ENCODE data around the gene SLC12A7. TPM values are rescaled to one million over a fixed set of nuclear protein-coding genes. Genes with fewer than 3 reads are reported as not detected.

The SLC12A7 gene
- total RNA-seq, 5 donors from 2014 or later (not counting 1 experiment from before 2014, with no cell fraction given): 33.7 to 97.4 (median 41.2) TPM

DNA sequence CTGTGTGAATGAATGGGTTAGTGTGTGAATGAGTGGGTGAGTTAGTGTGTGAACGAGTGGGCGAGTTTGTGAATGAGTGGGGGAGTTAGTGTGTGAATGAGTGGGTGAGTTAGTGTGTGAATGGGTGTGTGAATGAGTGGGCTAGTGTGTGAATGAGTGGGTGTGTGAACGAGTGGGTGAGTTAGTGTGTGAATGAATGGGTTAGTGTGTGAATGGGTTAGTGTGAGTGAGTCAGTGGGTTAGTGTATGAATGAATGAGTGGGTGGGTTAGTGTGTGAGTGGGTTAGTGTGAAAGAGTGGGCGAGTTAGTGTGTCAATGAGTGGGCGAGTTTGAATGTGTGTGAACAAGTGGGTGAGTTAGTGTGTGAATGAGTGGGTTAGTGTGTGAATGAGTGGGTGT is 67.7 kb downstream of the SLC12A7 start:
- ChIA-PET POLR2A (no interaction called here), CTCF (no interaction called here)
- no peaks in the 10 kb centered on the region for H3K36me3 Mint-ChIP-seq
- H3K36me3 ChIP-seq (ENCODE audit: control insufficient read depth in 2 of 2, extremely low read depth in 1 of 2, insufficient read depth in 1 of 2, low read length in 1 of 2): no peaks in the 10 kb centered on the region
- peaks cover 0 to 71% (median 5%) of the 10 kb centered on the region in 3 donors for H3K9me3 Mint-ChIP-seq
- peaks cover 0 to 6% (median 0%) of the 10 kb centered on the region in 3 donors for H3K4me1 Mint-ChIP-seq
- ATAC-seq (replicated peaks in 1 of 4) (no peak), DNase-seq (no peak)
- no peak overlapping the region for H3K4me3 ChIP-seq (ENCODE audit: control insufficient read depth in 1 of 2, extremely low read depth in 1 of 2, low read length in 1 of 2)
- no peak overlapping the region for H3K4me3 Mint-ChIP-seq
- 71% methylated on average over 5 of the region's 5 CpGs for WGBS (ENCODE audit: insufficient coverage)
- H3K27ac ChIP-seq (ENCODE audit: low read length): no peak overlapping the region
- H3K4me1 ChIP-seq (ENCODE audit: control insufficient read depth in 1 of 2, extremely low read depth in 1 of 2, insufficient read depth in 2 of 2, low read length in 2 of 2): no peaks in the 10 kb centered on the region
- H3K27me3 ChIP-seq (replicated peaks in 1 of 2; ENCODE audit: control insufficient read depth in 2 of 2, extremely low read depth in 1 of 2, insufficient read depth in 2 of 2, low read length in 1 of 2): no peaks in the 10 kb centered on the region
- H3K27me3 Mint-ChIP-seq: no peaks in the 10 kb centered on the region
- H3K27ac Mint-ChIP-seq: no peak overlapping the region
- H3K9me3 ChIP-seq: no peaks in the 10 kb centered on the region

GRCh38 chr5:1043327-1043726 is 68.5 kb downstream of the SLC12A7 start:
- no peak overlapping the region for H3K27ac ChIP-seq (ENCODE audit: low read length)
- Mint-ChIP-seq H3K4me1 (peaks cover 0 to 6% (median 0%) of the 10 kb centered on the region in 3 donors), H3K36me3 (no peaks in the 10 kb centered on the region), H3K27me3 (no peaks in the 10 kb centered on the region), H3K27ac (no peak overlapping the region), H3K9me3 (peaks cover 0 to 71% (median 5%) of the 10 kb centered on the region in 3 donors), H3K4me3 (no peak overlapping the region)
- H3K27me3 ChIP-seq (replicated peaks in 1 of 2; ENCODE audit: control insufficient read depth in 2 of 2, extremely low read depth in 1 of 2, insufficient read depth in 2 of 2, low read length in 1 of 2): peaks cover 0 to 3% of the 10 kb centered on the region in 2 experiments
- no peaks in the 10 kb centered on the region for H3K36me3 ChIP-seq (ENCODE audit: control insufficient read depth in 2 of 2, extremely low read depth in 1 of 2, insufficient read depth in 1 of 2, low read length in 1 of 2)
- DNase-seq: no peak
- no peak overlapping the region for H3K4me3 ChIP-seq (ENCODE audit: control insufficient read depth in 1 of 2, extremely low read depth in 1 of 2, low read length in 1 of 2)
- no peak for ATAC-seq (replicated peaks in 1 of 4)
- POLR2A ChIA-PET: no interaction called here
- no peaks in the 10 kb centered on the region for H3K9me3 ChIP-seq
- CTCF ChIA-PET: no interaction called here
- H3K4me1 ChIP-seq (ENCODE audit: control insufficient read depth in 1 of 2, extremely low read depth in 1 of 2, insufficient read depth in 2 of 2, low read length in 2 of 2): no peaks in the 10 kb centered on the region
- WGBS (ENCODE audit: insufficient coverage): 76% methylated on average over 7 of the region's 7 CpGs

- no peaks in the 10 kb centered on the region for H3K36me3 Mint-ChIP-seq
- H3K4me1 Mint-ChIP-seq: peaks cover 0 to 6% (median 0%) of the 10 kb centered on the region in 3 donors
- Histone ChIP-seq H3K4me3 (ENCODE audit: control insufficient read depth in 1 of 2, extremely low read depth in 1 of 2, low read length in 1 of 2) (no peak overlapping the region), H3K27ac (ENCODE audit: low read length) (no peak overlapping the region), H3K4me1 (ENCODE audit: control insufficient read depth in 1 of 2, extremely low read depth in 1 of 2, insufficient read depth in 2 of 2, low read length in 2 of 2) (no peaks in the 10 kb centered on the region), H3K27me3 (replicated peaks in 1 of 2; ENCODE audit: control insufficient read depth in 2 of 2, extremely low read depth in 1 of 2, insufficient read depth in 2 of 2, low read length in 1 of 2) (peaks cover 0 to 5% of the 10 kb centered on the region in 2 experiments), H3K36me3 (ENCODE audit: control insufficient read depth in 2 of 2, extremely low read depth in 1 of 2, insufficient read depth in 1 of 2, low read length in 1 of 2) (no peaks in the 10 kb centered on the region), H3K9me3 (no peaks in the 10 kb centered on the region)
- no peaks in the 10 kb centered on the region for H3K27me3 Mint-ChIP-seq
- ChIA-PET CTCF (no interaction called here), POLR2A (no interaction called here)
- DNase-seq (no peak), ATAC-seq (replicated peaks in 1 of 4) (no peak)
- H3K9me3 Mint-ChIP-seq: peaks cover 0 to 68% (median 5%) of the 10 kb centered on the region in 3 donors
- no peak overlapping the region for H3K27ac Mint-ChIP-seq
- no peak overlapping the region for H3K4me3 Mint-ChIP-seq
- 85% methylated on average over 7 of the region's 7 CpGs for WGBS (ENCODE audit: insufficient coverage)
Observed at GRCh38 chr5:1042626-1043025, 69.2 kb downstream of the SLC12A7 start.

- DNase-seq: no peak
- Histone ChIP-seq H3K27ac (ENCODE audit: low read length) (no peak overlapping the region), H3K4me3 (ENCODE audit: control insufficient read depth in 1 of 2, extremely low read depth in 1 of 2, low read length in 1 of 2) (no peak overlapping the region), H3K27me3 (replicated peaks in 1 of 2; ENCODE audit: control insufficient read depth in 2 of 2, extremely low read depth in 1 of 2, insufficient read depth in 2 of 2, low read length in 1 of 2) (peaks cover 0 to 10% of the 10 kb centered on the region in 2 experiments), H3K4me1 (ENCODE audit: control insufficient read depth in 1 of 2, extremely low read depth in 1 of 2, insufficient read depth in 2 of 2, low read length in 2 of 2) (no peaks in the 10 kb centered on the region), H3K36me3 (ENCODE audit: control insufficient read depth in 2 of 2, extremely low read depth in 1 of 2, insufficient read depth in 1 of 2, low read length in 1 of 2) (no peaks in the 10 kb centered on the region), H3K9me3 (no peaks in the 10 kb centered on the region)
- Mint-ChIP-seq H3K27ac (no peak overlapping the region), H3K4me3 (no peak overlapping the region), H3K27me3 (peaks cover 0 to 2% of the 10 kb centered on the region in 2 donors), H3K4me1 (no peaks in the 10 kb centered on the region), H3K9me3 (peaks cover 0 to 56% (median 5%) of the 10 kb centered on the region in 3 donors), H3K36me3 (no peaks in the 10 kb centered on the region)
- ChIA-PET POLR2A (no interaction called here), CTCF (interaction anchor here in 1 of 2 donors (0.5 kb wide), 1 partner anchor 762 kb away, joined by 3 read pairs; no protein-coding TSS in a partner anchor)
- peak in 1 of 4 experiments; percentile 14 for ATAC-seq (replicated peaks in 1 of 4)
- 75% methylated on average over 15 of the region's 15 CpGs for WGBS (ENCODE audit: insufficient coverage)
Observed at GRCh38 chr5:1041225-1042143, 70.4 kb downstream of the SLC12A7 start.

DNA sequence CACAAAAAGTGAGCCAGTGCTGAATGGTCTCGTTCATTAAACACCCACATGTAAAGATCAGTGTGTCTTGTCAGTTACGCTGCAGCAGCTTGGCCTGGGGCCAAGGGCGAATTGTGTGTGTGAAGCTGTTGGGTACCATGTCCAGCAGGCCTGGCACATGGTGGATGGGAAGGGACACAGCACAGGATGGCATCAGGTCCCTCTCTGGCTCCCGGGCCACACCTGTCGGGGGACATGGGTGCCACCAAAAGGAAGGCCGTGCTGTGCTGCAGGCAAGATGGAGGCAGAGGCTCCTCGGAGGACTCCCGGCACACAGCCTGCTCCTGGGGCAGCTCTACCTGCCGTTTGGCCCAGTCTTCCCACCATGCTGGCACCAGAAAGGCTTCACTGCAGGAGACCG is 71.3 kb downstream of the SLC12A7 start:
- ChIA-PET CTCF (no interaction called here), POLR2A (no interaction called here)
- no peak overlapping the region for H3K4me3 Mint-ChIP-seq
- H3K4me1 ChIP-seq (ENCODE audit: control insufficient read depth in 1 of 2, extremely low read depth in 1 of 2, insufficient read depth in 2 of 2, low read length in 2 of 2): no peaks in the 10 kb centered on the region
- ATAC-seq (replicated peaks in 1 of 4): no peak
- 95% methylated on average over 7 of the region's 10 CpGs for WGBS (ENCODE audit: insufficient coverage)
- no peaks in the 10 kb centered on the region for H3K36me3 ChIP-seq (ENCODE audit: control insufficient read depth in 2 of 2, extremely low read depth in 1 of 2, insufficient read depth in 1 of 2, low read length in 1 of 2)
- no peaks in the 10 kb centered on the region for H3K4me1 Mint-ChIP-seq
- no peaks in the 10 kb centered on the region for H3K36me3 Mint-ChIP-seq
- H3K27me3 Mint-ChIP-seq: peaks cover 0 to 3% of the 10 kb centered on the region in 2 donors
- H3K27ac ChIP-seq (ENCODE audit: low read length): no peak overlapping the region
- H3K9me3 Mint-ChIP-seq: peaks cover 0 to 47% (median 5%) of the 10 kb centered on the region in 3 donors
- no peak for DNase-seq
- no peak overlapping the region for H3K4me3 ChIP-seq (ENCODE audit: control insufficient read depth in 1 of 2, extremely low read depth in 1 of 2, low read length in 1 of 2)
- no peak overlapping the region for H3K27ac Mint-ChIP-seq
- H3K9me3 ChIP-seq: no peaks in the 10 kb centered on the region
- H3K27me3 ChIP-seq (replicated peaks in 1 of 2; ENCODE audit: control insufficient read depth in 2 of 2, extremely low read depth in 1 of 2, insufficient read depth in 2 of 2, low read length in 1 of 2): peaks cover 0 to 14% of the 10 kb centered on the region in 2 experiments

DNA sequence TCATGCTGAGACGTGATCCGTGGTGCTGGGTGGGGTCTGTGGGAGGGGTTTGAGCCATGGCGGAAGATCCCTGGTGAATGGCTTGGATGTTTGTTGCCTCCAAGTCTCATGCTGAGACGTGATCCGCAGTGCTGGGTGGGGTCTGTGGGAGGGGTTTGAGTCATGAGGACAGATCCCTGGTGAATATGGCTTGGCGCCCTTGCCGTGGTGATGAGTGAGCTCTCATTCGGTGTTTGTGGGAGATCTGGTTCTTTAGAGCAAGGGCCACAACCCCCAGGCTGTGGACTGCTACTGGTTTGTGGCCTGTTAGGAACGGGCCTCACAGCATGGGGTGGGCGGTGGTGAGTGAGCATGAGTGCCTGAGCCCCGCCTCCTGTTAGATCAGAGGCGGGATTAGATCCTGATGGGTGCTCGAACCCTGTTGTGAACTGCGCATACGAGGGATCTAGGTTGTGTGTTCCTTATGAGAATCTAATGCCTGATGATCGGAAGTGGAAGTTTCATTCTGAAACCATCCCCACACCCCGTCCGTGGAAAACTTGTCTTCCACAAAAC is 72.1 kb downstream of the SLC12A7 start:
- Mint-ChIP-seq H3K27me3 (peaks cover 5 to 7% of the 10 kb centered on the region in 2 donors), H3K4me3 (no peak overlapping the region), H3K9me3 (peaks cover 0 to 39% (median 5%) of the 10 kb centered on the region in 3 donors), H3K36me3 (no peaks in the 10 kb centered on the region), H3K4me1 (no peaks in the 10 kb centered on the region), H3K27ac (no peak overlapping the region)
- no peaks in the 10 kb centered on the region for H3K9me3 ChIP-seq
- 100% methylated on average over 5 of the region's 18 CpGs for WGBS (ENCODE audit: insufficient coverage)
- no peaks in the 10 kb centered on the region for H3K36me3 ChIP-seq (ENCODE audit: control insufficient read depth in 2 of 2, extremely low read depth in 1 of 2, insufficient read depth in 1 of 2, low read length in 1 of 2)
- H3K27ac ChIP-seq (ENCODE audit: low read length): no peak overlapping the region
- H3K4me1 ChIP-seq (ENCODE audit: control insufficient read depth in 1 of 2, extremely low read depth in 1 of 2, insufficient read depth in 2 of 2, low read length in 2 of 2): no peaks in the 10 kb centered on the region
- POLR2A ChIA-PET: no interaction called here
- ATAC-seq (replicated peaks in 1 of 4) (no peak), DNase-seq (no peak)
- peaks cover 0 to 14% of the 10 kb centered on the region in 2 experiments for H3K27me3 ChIP-seq (replicated peaks in 1 of 2; ENCODE audit: control insufficient read depth in 2 of 2, extremely low read depth in 1 of 2, insufficient read depth in 2 of 2, low read length in 1 of 2)
- no peak overlapping the region for H3K4me3 ChIP-seq (ENCODE audit: control insufficient read depth in 1 of 2, extremely low read depth in 1 of 2, low read length in 1 of 2)
- CTCF ChIA-PET: no interaction called here
